ENCODE data around the gene WIF1. TPM values are rescaled to one million over a fixed set of nuclear protein-coding genes. Genes with fewer than 3 reads are reported as not detected.

The WIF1 gene
- total and polyA plus RNA-seq, 2 donors (not counting 1 experiment from before 2014, with no cell fraction given), result under 0.01 to 0.02 TPM

DNA sequence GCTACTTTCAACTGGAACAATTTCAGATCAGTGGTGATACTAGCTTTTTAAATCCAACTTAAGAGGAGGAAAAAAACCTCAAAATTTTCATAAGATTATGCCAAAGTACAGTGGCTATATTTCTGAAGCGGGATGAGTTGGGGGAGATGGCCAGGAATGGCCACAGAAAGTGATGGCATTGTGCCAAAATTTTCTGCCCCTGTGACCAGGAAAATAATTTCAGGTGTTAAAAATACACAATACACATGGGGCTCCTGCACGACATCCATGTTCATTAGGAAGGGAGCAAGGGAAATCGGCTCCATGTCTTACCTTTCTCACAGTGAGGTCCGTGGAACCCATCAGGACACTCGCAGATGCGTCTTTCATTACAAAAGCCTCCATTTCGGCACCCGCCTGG, 53.7 kb downstream of the WIF1 start:
- Histone ChIP-seq H3K36me3 (ENCODE audit: control insufficient read depth, insufficient read depth, low read length) (no peaks in the 10 kb centered on the region), H3K79me2 (ENCODE audit: control insufficient read depth, insufficient read depth, low read length) (no peaks in the 10 kb centered on the region), H3K4me3 (replicated peaks in 1 of 4; ENCODE audit: control extremely low read depth in 1 of 4, insufficient read depth in 1 of 4, low read depth in 3 of 4, low read length in 4 of 4) (no peak overlapping the region), H3K9ac (ENCODE audit: insufficient read depth, low read length) (no peak overlapping the region), H2AFZ (ENCODE audit: low read length) (no peak overlapping the region), H3K4me1 (ENCODE audit: control insufficient read depth, extremely low read depth, insufficient read depth, low read length) (no peaks in the 10 kb centered on the region), H3K27me3 (ENCODE audit: control insufficient read depth, insufficient read depth, low read length) (no peaks in the 10 kb centered on the region), H4K20me1 (ENCODE audit: control insufficient read depth, extremely low read depth, insufficient read depth, low read length) (no peaks in the 10 kb centered on the region), H3K4me2 (ENCODE audit: extremely low read depth, insufficient read depth, low read length) (no peak overlapping the region), H3K27ac (ENCODE audit: insufficient read depth, low read length) (no peak overlapping the region), H3K9me3 (ENCODE audit: control insufficient read depth, insufficient read depth, low read depth, low read length) (no peaks in the 10 kb centered on the region)
- no peak for DNase-seq (ENCODE audit: low read depth in 2 of 2)
- TF ChIP-seq, protein P1, sequence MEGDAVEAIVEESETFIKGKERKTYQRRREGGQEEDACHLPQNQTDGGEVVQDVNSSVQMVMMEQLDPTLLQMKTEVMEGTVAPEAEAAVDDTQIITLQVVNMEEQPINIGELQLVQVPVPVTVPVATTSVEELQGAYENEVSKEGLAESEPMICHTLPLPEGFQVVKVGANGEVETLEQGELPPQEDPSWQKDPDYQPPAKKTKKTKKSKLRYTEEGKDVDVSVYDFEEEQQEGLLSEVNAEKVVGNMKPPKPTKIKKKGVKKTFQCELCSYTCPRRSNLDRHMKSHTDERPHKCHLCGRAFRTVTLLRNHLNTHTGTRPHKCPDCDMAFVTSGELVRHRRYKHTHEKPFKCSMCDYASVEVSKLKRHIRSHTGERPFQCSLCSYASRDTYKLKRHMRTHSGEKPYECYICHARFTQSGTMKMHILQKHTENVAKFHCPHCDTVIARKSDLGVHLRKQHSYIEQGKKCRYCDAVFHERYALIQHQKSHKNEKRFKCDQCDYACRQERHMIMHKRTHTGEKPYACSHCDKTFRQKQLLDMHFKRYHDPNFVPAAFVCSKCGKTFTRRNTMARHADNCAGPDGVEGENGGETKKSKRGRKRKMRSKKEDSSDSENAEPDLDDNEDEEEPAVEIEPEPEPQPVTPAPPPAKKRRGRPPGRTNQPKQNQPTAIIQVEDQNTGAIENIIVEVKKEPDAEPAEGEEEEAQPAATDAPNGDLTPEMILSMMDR (conservative IDR thresholded peaks at IDR 0.05 in 1 of 2, IDR thresholded peaks at IDR 0.05 in 1 of 2; ENCODE audit: low read depth in 1 of 2, low read length in 2 of 2), result no peak
- TF ChIP-seq EZH2 (IDR thresholded peaks at IDR 0.05; ENCODE audit: low read length, missing control alignments), result no peak

DNA sequence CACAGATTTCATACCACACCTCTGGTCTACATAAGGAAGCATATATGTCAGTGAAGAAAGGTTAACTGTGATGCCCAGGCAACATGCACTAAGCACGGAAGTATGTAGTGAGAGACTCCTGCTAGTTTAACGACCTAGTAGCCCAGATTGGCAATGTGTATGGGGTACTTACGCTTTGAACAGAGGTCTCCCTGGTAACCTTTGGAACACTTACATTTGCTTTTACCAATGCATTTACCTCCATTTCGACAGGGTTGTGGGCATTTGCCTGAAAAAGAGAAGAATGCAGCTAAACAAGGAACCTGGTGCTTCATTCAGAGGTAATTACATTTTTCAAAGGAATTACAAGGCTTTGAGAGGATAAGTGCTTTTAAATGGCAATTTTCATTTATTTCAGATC, 65.2 kb downstream of the WIF1 start:
- H3K27me3 ChIP-seq (ENCODE audit: control insufficient read depth, insufficient read depth, low read length), result no peaks in the 10 kb centered on the region
- H3K4me1 ChIP-seq (ENCODE audit: control insufficient read depth, extremely low read depth, insufficient read depth, low read length), result no peaks in the 10 kb centered on the region
- DNase-seq (ENCODE audit: low read depth in 2 of 2), result no peak
- no peak overlapping the region for H3K9ac ChIP-seq (ENCODE audit: insufficient read depth, low read length)
- H3K27ac ChIP-seq (ENCODE audit: insufficient read depth, low read length), result no peak overlapping the region
- no peaks in the 10 kb centered on the region for H4K20me1 ChIP-seq (ENCODE audit: control insufficient read depth, extremely low read depth, insufficient read depth, low read length)
- H3K4me2 ChIP-seq (ENCODE audit: extremely low read depth, insufficient read depth, low read length), result no peak overlapping the region
- TF ChIP-seq, protein P1 (conservative IDR thresholded peaks at IDR 0.05 in 1 of 2, IDR thresholded peaks at IDR 0.05 in 1 of 2; ENCODE audit: low read depth in 1 of 2, low read length in 2 of 2), result no peak
- TF ChIP-seq EZH2 (IDR thresholded peaks at IDR 0.05; ENCODE audit: low read length, missing control alignments), result no peak
- H3K79me2 ChIP-seq (ENCODE audit: control insufficient read depth, insufficient read depth, low read length), result no peaks in the 10 kb centered on the region
- no peak overlapping the region for H3K4me3 ChIP-seq (replicated peaks in 1 of 4; ENCODE audit: control extremely low read depth in 1 of 4, insufficient read depth in 1 of 4, low read depth in 3 of 4, low read length in 4 of 4)
- no peaks in the 10 kb centered on the region for H3K36me3 ChIP-seq (ENCODE audit: control insufficient read depth, insufficient read depth, low read length)
- no peaks in the 10 kb centered on the region for H3K9me3 ChIP-seq (ENCODE audit: control insufficient read depth, insufficient read depth, low read depth, low read length)
- no peak overlapping the region for H2AFZ ChIP-seq (ENCODE audit: low read length)

DNA sequence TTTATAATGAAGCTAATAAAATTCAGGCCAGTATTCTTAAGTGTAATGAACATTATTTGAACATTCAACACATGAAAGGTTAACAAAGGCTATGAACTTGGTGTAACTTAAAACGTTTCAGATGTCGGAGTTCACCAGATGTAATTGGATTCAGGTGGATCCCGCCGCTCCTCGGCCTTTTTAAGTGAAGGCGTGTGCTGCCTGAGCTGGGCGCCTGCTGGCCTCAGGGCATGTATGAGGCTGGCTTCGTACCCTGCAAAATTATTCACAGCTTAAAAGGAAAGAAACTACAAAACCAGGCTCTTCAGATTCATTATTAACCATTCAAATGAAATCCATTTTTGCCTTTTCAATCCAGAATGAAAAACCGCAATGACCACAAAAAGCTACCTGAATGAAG, 69.9 kb downstream of the WIF1 start:
- Histone ChIP-seq H3K27me3 (ENCODE audit: control insufficient read depth, insufficient read depth, low read length) (peaks cover 3% of the 10 kb centered on the region), H2AFZ (ENCODE audit: low read length) (no peak overlapping the region), H4K20me1 (ENCODE audit: control insufficient read depth, extremely low read depth, insufficient read depth, low read length) (no peaks in the 10 kb centered on the region), H3K9me3 (ENCODE audit: control insufficient read depth, insufficient read depth, low read depth, low read length) (no peaks in the 10 kb centered on the region), H3K27ac (ENCODE audit: insufficient read depth, low read length) (no peak overlapping the region), H3K36me3 (ENCODE audit: control insufficient read depth, insufficient read depth, low read length) (no peaks in the 10 kb centered on the region), H3K4me2 (ENCODE audit: extremely low read depth, insufficient read depth, low read length) (no peak overlapping the region), H3K4me3 (replicated peaks in 1 of 4; ENCODE audit: control extremely low read depth in 1 of 4, insufficient read depth in 1 of 4, low read depth in 3 of 4, low read length in 4 of 4) (no peak overlapping the region), H3K79me2 (ENCODE audit: control insufficient read depth, insufficient read depth, low read length) (no peaks in the 10 kb centered on the region), H3K9ac (ENCODE audit: insufficient read depth, low read length) (no peak overlapping the region), H3K4me1 (ENCODE audit: control insufficient read depth, extremely low read depth, insufficient read depth, low read length) (no peaks in the 10 kb centered on the region)
- TF ChIP-seq EZH2 (IDR thresholded peaks at IDR 0.05; ENCODE audit: low read length, missing control alignments), result no peak
- TF ChIP-seq, protein P1 (conservative IDR thresholded peaks at IDR 0.05 in 1 of 2, IDR thresholded peaks at IDR 0.05 in 1 of 2; ENCODE audit: low read depth in 1 of 2, low read length in 2 of 2), result no peak
- no peak for DNase-seq (ENCODE audit: low read depth in 2 of 2)

All from fibroblast of lung (primary cell).